Measurements from ENCODE around the gene TTC22.
A peak's percentile ranks its signal among the peaks of the same experiment; 100 is the strongest.
"Not testable (repeated sequence)": the region's sequence is repeated elsewhere in the genome, so short reads cannot be mapped to it uniquely, and the experiment has no call there.

The TTC22 gene

GRCh38 chr1:54775828-54776721 lies 25.0 kb downstream of the TTC22 start:
- WGBS (ENCODE audit: insufficient coverage): 96% methylated on average over 11 of the region's 16 CpGs
- H3K27me3 ChIP-seq (replicated peaks in 2 of 5; ENCODE audit: control insufficient read depth in 4 of 5, insufficient read depth in 5 of 5, low read length in 4 of 5); H3K4me3 ChIP-seq (ENCODE audit: control insufficient read depth in 1 of 7, extremely low read depth in 1 of 7, insufficient read depth in 4 of 7, low read depth in 2 of 7, low read length in 6 of 7); H3K27ac ChIP-seq (ENCODE audit: insufficient read depth in 1 of 2, low read depth in 1 of 2, low read length in 2 of 2, poor library complexity in 1 of 2, severe bottlenecking in 2 of 2); CTCF ChIA-PET; H3K9me3 ChIP-seq (ENCODE audit: control extremely low read depth in 1 of 5, control insufficient read depth in 4 of 5, insufficient read depth in 2 of 5, low read depth in 1 of 5, low read length in 4 of 5); H3K36me3 ChIP-seq (ENCODE audit: control insufficient read depth in 4 of 4, insufficient read depth in 4 of 4, low read length in 3 of 4); POLR2A ChIA-PET; DNase-seq; H3K4me1 ChIP-seq (ENCODE audit: control extremely low read depth in 1 of 4, control insufficient read depth in 4 of 4, insufficient read depth in 4 of 4, low read length in 3 of 4): not testable (repeated sequence)

GRCh38 chr1:54774820-54775498 lies 26.2 kb downstream of the TTC22 start:
- ChIA-PET CTCF (no interaction called here), POLR2A (no interaction called here)
- peak; percentile 15 to 43 (median 33) for DNase-seq
- Histone ChIP-seq H3K4me1 (ENCODE audit: control extremely low read depth in 1 of 4, control insufficient read depth in 4 of 4, insufficient read depth in 4 of 4, low read length in 3 of 4) (no peaks in the 10 kb centered on the region), H3K4me3 (ENCODE audit: control insufficient read depth in 1 of 7, extremely low read depth in 1 of 7, insufficient read depth in 4 of 7, low read depth in 2 of 7, low read length in 6 of 7) (no peak overlapping the region), H3K9me3 (ENCODE audit: control extremely low read depth in 1 of 5, control insufficient read depth in 4 of 5, insufficient read depth in 2 of 5, low read depth in 1 of 5, low read length in 4 of 5) (no peaks in the 10 kb centered on the region), H3K27me3 (replicated peaks in 2 of 5; ENCODE audit: control insufficient read depth in 4 of 5, insufficient read depth in 5 of 5, low read length in 4 of 5) (no peaks in the 10 kb centered on the region), H3K27ac (ENCODE audit: insufficient read depth in 1 of 2, low read depth in 1 of 2, low read length in 2 of 2, poor library complexity in 1 of 2, severe bottlenecking in 2 of 2) (no peak overlapping the region), H3K36me3 (ENCODE audit: control insufficient read depth in 4 of 4, insufficient read depth in 4 of 4, low read length in 3 of 4) (no peaks in the 10 kb centered on the region)
- 76% methylated on average over 13 of the region's 15 CpGs for WGBS (ENCODE audit: insufficient coverage)

- Histone ChIP-seq H3K27me3 (replicated peaks in 2 of 5; ENCODE audit: control insufficient read depth in 4 of 5, insufficient read depth in 5 of 5, low read length in 4 of 5) (no peaks in the 10 kb centered on the region), H3K36me3 (ENCODE audit: control insufficient read depth in 4 of 4, insufficient read depth in 4 of 4, low read length in 3 of 4) (no peaks in the 10 kb centered on the region), H3K27ac (ENCODE audit: insufficient read depth in 1 of 2, low read depth in 1 of 2, low read length in 2 of 2, poor library complexity in 1 of 2, severe bottlenecking in 2 of 2) (no peak overlapping the region), H3K9me3 (ENCODE audit: control extremely low read depth in 1 of 5, control insufficient read depth in 4 of 5, insufficient read depth in 2 of 5, low read depth in 1 of 5, low read length in 4 of 5) (no peaks in the 10 kb centered on the region), H3K4me3 (ENCODE audit: control insufficient read depth in 1 of 7, extremely low read depth in 1 of 7, insufficient read depth in 4 of 7, low read depth in 2 of 7, low read length in 6 of 7) (no peak overlapping the region), H3K4me1 (ENCODE audit: control extremely low read depth in 1 of 4, control insufficient read depth in 4 of 4, insufficient read depth in 4 of 4, low read length in 3 of 4) (no peaks in the 10 kb centered on the region)
- WGBS (ENCODE audit: insufficient coverage): no CpG with 5 or more reads among the region's 2 CpGs
- ChIA-PET CTCF (no interaction called here), POLR2A (interaction anchor here (0.7 kb wide), 1 partner anchor 1608 kb away, joined by 3 read pairs; no protein-coding TSS in a partner anchor)
- DNase-seq: no peak
These were observed 28.2 kb downstream of the TTC22 start for GRCh38 chr1:54772951-54773350.

- ChIA-PET POLR2A (no interaction called here), CTCF (interaction anchor here (1.3 to 1.4 kb wide), 2 partner anchors 24 to 46 kb away, joined by 3 to 5 read pairs; no protein-coding TSS in a partner anchor)
- WGBS (ENCODE audit: insufficient coverage): 88% methylated on average over 5 of the region's 5 CpGs
- Histone ChIP-seq H3K27ac (ENCODE audit: insufficient read depth in 1 of 2, low read depth in 1 of 2, low read length in 2 of 2, poor library complexity in 1 of 2, severe bottlenecking in 2 of 2) (no peak overlapping the region), H3K4me3 (ENCODE audit: control insufficient read depth in 1 of 7, extremely low read depth in 1 of 7, insufficient read depth in 4 of 7, low read depth in 2 of 7, low read length in 6 of 7) (no peak overlapping the region), H3K36me3 (ENCODE audit: control insufficient read depth in 4 of 4, insufficient read depth in 4 of 4, low read length in 3 of 4) (no peaks in the 10 kb centered on the region), H3K4me1 (ENCODE audit: control extremely low read depth in 1 of 4, control insufficient read depth in 4 of 4, insufficient read depth in 4 of 4, low read length in 3 of 4) (peaks cover 8 to 15% (median 14%) of the 10 kb centered on the region in 4 experiments), H3K27me3 (replicated peaks in 2 of 5; ENCODE audit: control insufficient read depth in 4 of 5, insufficient read depth in 5 of 5, low read length in 4 of 5) (no peaks in the 10 kb centered on the region), H3K9me3 (ENCODE audit: control extremely low read depth in 1 of 5, control insufficient read depth in 4 of 5, insufficient read depth in 2 of 5, low read depth in 1 of 5, low read length in 4 of 5) (no peaks in the 10 kb centered on the region)
- DNase-seq: peak; percentile 11 to 47 (median 43)
These were observed 33.0 kb downstream of the TTC22 start for GRCh38 chr1:54768093-54768492.

- Histone ChIP-seq H3K36me3 (ENCODE audit: control insufficient read depth in 4 of 4, insufficient read depth in 4 of 4, low read length in 3 of 4) (no peaks in the 10 kb centered on the region), H3K4me3 (ENCODE audit: control insufficient read depth in 1 of 7, extremely low read depth in 1 of 7, insufficient read depth in 4 of 7, low read depth in 2 of 7, low read length in 6 of 7) (no peak overlapping the region), H3K27ac (ENCODE audit: insufficient read depth in 1 of 2, low read depth in 1 of 2, low read length in 2 of 2, poor library complexity in 1 of 2, severe bottlenecking in 2 of 2) (no peak overlapping the region), H3K9me3 (ENCODE audit: control extremely low read depth in 1 of 5, control insufficient read depth in 4 of 5, insufficient read depth in 2 of 5, low read depth in 1 of 5, low read length in 4 of 5) (no peaks in the 10 kb centered on the region), H3K4me1 (ENCODE audit: control extremely low read depth in 1 of 4, control insufficient read depth in 4 of 4, insufficient read depth in 4 of 4, low read length in 3 of 4) (peaks cover 8 to 17% (median 15%) of the 10 kb centered on the region in 4 experiments), H3K27me3 (replicated peaks in 2 of 5; ENCODE audit: control insufficient read depth in 4 of 5, insufficient read depth in 5 of 5, low read length in 4 of 5) (no peaks in the 10 kb centered on the region)
- CTCF ChIA-PET: interaction anchor here (1.3 to 1.4 kb wide), 2 partner anchors 25 to 46 kb away, joined by 3 to 5 read pairs; no protein-coding TSS in a partner anchor
- DNase-seq: no peak
- POLR2A ChIA-PET: no interaction called here
- 89% methylated on average over 6 of the region's 6 CpGs for WGBS (ENCODE audit: insufficient coverage)
These were observed 33.6 kb downstream of the TTC22 start for GRCh38 chr1:54767526-54767925.

GRCh38 chr1:54766726-54767125 lies 34.4 kb downstream of the TTC22 start:
- no peaks in the 10 kb centered on the region for H3K27me3 ChIP-seq (replicated peaks in 2 of 5; ENCODE audit: control insufficient read depth in 4 of 5, insufficient read depth in 5 of 5, low read length in 4 of 5)
- no peak overlapping the region for H3K4me3 ChIP-seq (ENCODE audit: control insufficient read depth in 1 of 7, extremely low read depth in 1 of 7, insufficient read depth in 4 of 7, low read depth in 2 of 7, low read length in 6 of 7)
- CTCF ChIA-PET: interaction anchor here (1.4 to 1.6 kb wide), 3 partner anchors 14 to 47 kb away, joined by 3 to 7 read pairs (median 6); partner anchors contain the start of gene TTC22
- no peak for DNase-seq
- H3K36me3 ChIP-seq (ENCODE audit: control insufficient read depth in 4 of 4, insufficient read depth in 4 of 4, low read length in 3 of 4): no peaks in the 10 kb centered on the region
- no peaks in the 10 kb centered on the region for H3K9me3 ChIP-seq (ENCODE audit: control extremely low read depth in 1 of 5, control insufficient read depth in 4 of 5, insufficient read depth in 2 of 5, low read depth in 1 of 5, low read length in 4 of 5)
- peaks cover 8 to 17% (median 15%) of the 10 kb centered on the region in 4 experiments for H3K4me1 ChIP-seq (ENCODE audit: control extremely low read depth in 1 of 4, control insufficient read depth in 4 of 4, insufficient read depth in 4 of 4, low read length in 3 of 4)
- 88% methylated on average over 1 of the region's 4 CpGs for WGBS (ENCODE audit: insufficient coverage)
- POLR2A ChIA-PET: no interaction called here
- H3K27ac ChIP-seq (ENCODE audit: insufficient read depth in 1 of 2, low read depth in 1 of 2, low read length in 2 of 2, poor library complexity in 1 of 2, severe bottlenecking in 2 of 2): no peak overlapping the region
